WTC11 (cell line): ENCODE results near the gene SCUBE1. TPM values are rescaled to one million over a fixed set of nuclear protein-coding genes. Genes with fewer than 3 reads are reported as not detected.

Experiments used
- ATAC-seq: fragments of 200-7000 bp; cut with Tn5 transposase; 2 replicates; pipeline ENCODE4 v1.10.0; 2021; ENCODE audit warnings: mild to moderate bottlenecking, moderate library complexity
- CTCF ChIA-PET: fragments of 300-600 bp; sonication (Branson Sonifier 250); formaldehyde crosslinking; loops from one replicate; lab custom pipeline; 2021; ENCODE audit warnings: antibody characterized with exemption; lab: Charles Lee
- POLR2A ChIA-PET: fragments of 350-600 bp; sonication (Branson Sonifier 250); formaldehyde crosslinking; loops from one replicate; lab custom pipeline; 2021; ENCODE audit warnings: antibody characterized with exemption; lab: Charles Lee
- DNase-seq: peaks from one replicate; pipeline ENCODE4 v3.0.0; 2021; ENCODE audit warnings: low spot score
- H3K27ac Mint-ChIP-seq: 2 replicates; pipeline ENCODE4 v1.8.0; 2021; ENCODE audit warnings: mixed read lengths
- H3K27me3 Mint-ChIP-seq: 2 replicates; pipeline ENCODE4 v1.8.0; 2021; ENCODE audit warnings: low read depth, mild to moderate bottlenecking, moderate library complexity, mixed read lengths
- H3K36me3 Mint-ChIP-seq: 2 replicates; pipeline ENCODE4 v1.8.0; 2021; ENCODE audit warnings: mixed read lengths
- H3K4me1 Mint-ChIP-seq: 2 replicates; pipeline ENCODE4 v1.8.0; 2022; ENCODE audit warnings: mixed read lengths
- H3K4me3 Mint-ChIP-seq: 2 replicates; pipeline ENCODE4 v1.8.0; 2021; ENCODE audit warnings: mild to moderate bottlenecking, moderate library complexity, mixed read lengths
- H3K9me3 Mint-ChIP-seq: 2 replicates; pipeline ENCODE4 v1.8.0; 2021; ENCODE audit warnings: mixed read lengths
- ATF1 ChIP-seq: sonication (generic); formaldehyde crosslinking; IDR thresholded peaks from 2 replicates; pipeline ENCODE4 v1.8.1; 2023; ENCODE audit warnings: mild to moderate bottlenecking, moderate library complexity, missing genetic modification reagents
- ATF3 ChIP-seq: sonication (generic); formaldehyde crosslinking; conservative IDR thresholded peaks from 2 replicates; pipeline ENCODE4 v1.8.1; 2022; ENCODE audit warnings: mild to moderate bottlenecking, missing genetic modification reagents
- EMX1 ChIP-seq: fragments of 250-450 bp; sonication (Bioruptor Pico); IDR thresholded peaks from 2 replicates; pipeline ENCODE4 v1.8.0; 2021; ENCODE audit warnings: mild to moderate bottlenecking
- FOXP4 ChIP-seq: sonication (generic); formaldehyde crosslinking; IDR thresholded peaks from 2 replicates; pipeline ENCODE4 v1.8.0; 2022; ENCODE audit warnings: mild to moderate bottlenecking, missing genetic modification reagents
- GRHL2 ChIP-seq: fragments of 250-450 bp; sonication (Bioruptor Pico); IDR thresholded peaks from 2 replicates; pipeline ENCODE4 v1.8.0; 2022; ENCODE audit warnings: mild to moderate bottlenecking, moderate library complexity; ENCODE audit not compliant: insufficient replicate concordance, severe bottlenecking
- JUN ChIP-seq: sonication (generic); formaldehyde crosslinking; IDR thresholded peaks from 2 replicates; pipeline ENCODE4 v1.8.0; 2023; ENCODE audit warnings: mild to moderate bottlenecking, missing genetic modification reagents
- MAX ChIP-seq: sonication (generic); formaldehyde crosslinking; IDR thresholded peaks from 2 replicates; pipeline ENCODE4 v1.8.0; 2022; ENCODE audit warnings: mild to moderate bottlenecking, missing genetic modification reagents
- MXD4 ChIP-seq: fragments of 250-450 bp; sonication (Bioruptor Pico); IDR thresholded peaks from 2 replicates; pipeline ENCODE4 v1.8.0; 2021; ENCODE audit warnings: mild to moderate bottlenecking, moderate library complexity, borderline replicate concordance
- NR3C1 ChIP-seq: sonication (generic); formaldehyde crosslinking; conservative IDR thresholded peaks from 2 replicates; pipeline ENCODE4 v1.8.1; 2023; ENCODE audit warnings: low read depth, mild to moderate bottlenecking, missing genetic modification reagents
- PRRX2 ChIP-seq: fragments of 250-450 bp; sonication (Bioruptor Pico); IDR thresholded peaks from 2 replicates; pipeline ENCODE4 v1.8.0; 2021; ENCODE audit warnings: mild to moderate bottlenecking
- SMAD3 ChIP-seq: sonication (generic); formaldehyde crosslinking; IDR thresholded peaks from 2 replicates; pipeline ENCODE4 v1.8.0; 2022; ENCODE audit warnings: missing genetic modification reagents, mild to moderate bottlenecking, borderline replicate concordance
- SMAD4 ChIP-seq: sonication (generic); formaldehyde crosslinking; IDR thresholded peaks from 2 replicates; pipeline ENCODE4 v1.8.0; 2022; ENCODE audit warnings: mild to moderate bottlenecking, missing genetic modification reagents
- TP53 ChIP-seq: sonication (generic); formaldehyde crosslinking; IDR thresholded peaks from 2 replicates; pipeline ENCODE4 v1.8.1; 2023; ENCODE audit warnings: mild to moderate bottlenecking, missing genetic modification reagents
- ZNF423 ChIP-seq: fragments of 250-450 bp; sonication (Bioruptor Pico); IDR thresholded peaks from 2 replicates; pipeline ENCODE4 v2.1.2; 2022; ENCODE audit warnings: mild to moderate bottlenecking, moderate library complexity
- ZNF425 ChIP-seq: fragments of 250-450 bp; sonication (Bioruptor Pico); conservative IDR thresholded peaks from 2 replicates; pipeline ENCODE4 v1.9.0; 2021; ENCODE audit warnings: mild to moderate bottlenecking
- ZNF532 ChIP-seq: fragments of 250-450 bp; sonication (Bioruptor Pico); IDR thresholded peaks from 2 replicates; pipeline ENCODE4 v1.9.0; 2021; ENCODE audit warnings: mild to moderate bottlenecking, borderline replicate concordance
- total RNA-seq: library from RNA; stranded (reverse); gene quantifications from 3 replicates; pipeline ENCODE4 v1.2.3, GENCODE V29; 2021

SCUBE1 gene
- total RNA-seq, 1 experiment from 2014 or later, result 6.9 TPM

GRCh38 chr22:43218786-43219185 lies 124.4 kb downstream of the SCUBE1 start:
- DNase-seq (no peak), ATAC-seq (no peak)
- peaks cover 15% of the 10 kb centered on the region for H3K4me1 Mint-ChIP-seq
- H3K9me3 Mint-ChIP-seq, result no peaks in the 10 kb centered on the region
- no peaks in the 10 kb centered on the region for H3K27me3 Mint-ChIP-seq
- H3K27ac Mint-ChIP-seq, result no peak overlapping the region; the same call in 1 of the 2 replicates
- CTCF ChIA-PET, result interaction anchor here (1.5 to 4.4 kb wide), 3 partner anchors 8 to 31 kb away, joined by 5 to 41 read pairs (median 6); partner anchors contain the start of gene TTLL12
- POLR2A ChIA-PET, result no interaction called here
- H3K36me3 Mint-ChIP-seq, result no peaks in the 10 kb centered on the region
- H3K4me3 Mint-ChIP-seq, result no peak overlapping the region
- TF ChIP-seq MAX (CRISPR knock-in tag), result no peak
- TF ChIP-seq EMX1, result no peak
- no peak for TF ChIP-seq ZNF425 (CRISPR knock-in tag)
- no peak for TF ChIP-seq ZNF423 (CRISPR knock-in tag)
- TF ChIP-seq ZNF532 (CRISPR knock-in tag), result no peak
- no peak for TF ChIP-seq PRRX2
- TF ChIP-seq ATF3 (CRISPR knock-in tag), result no peak
- TF ChIP-seq MXD4 (CRISPR knock-in tag), result no peak
- TF ChIP-seq FOXP4 (CRISPR knock-in tag), result no peak
- no peak for TF ChIP-seq TP53 (CRISPR knock-in tag)
- no peak for TF ChIP-seq NR3C1
- TF ChIP-seq GRHL2 (CRISPR knock-in tag), result no peak

GRCh38 chr22:43217285-43218030 lies 125.7 kb downstream of the SCUBE1 start:
- no peak for DNase-seq
- H3K36me3 Mint-ChIP-seq, result no peaks in the 10 kb centered on the region
- H3K4me3 Mint-ChIP-seq, result no peak overlapping the region
- H3K4me1 Mint-ChIP-seq, result peaks cover 22% of the 10 kb centered on the region
- H3K27ac Mint-ChIP-seq, result peak overlapping the region; percentile 29; the same call in 1 of the 2 replicates
- TF ChIP-seq MXD4 (CRISPR knock-in tag), result no peak
- no peak for TF ChIP-seq SMAD4 (CRISPR knock-in tag)
- TF ChIP-seq ATF1 (CRISPR knock-in tag), result no peak
- TF ChIP-seq SMAD3 (CRISPR knock-in tag), result no peak
- no peak for TF ChIP-seq JUN
- CTCF ChIA-PET, result interaction anchor here (0.8 to 4.4 kb wide), 2 partner anchors 10 to 14 kb away, joined by 4 to 41 read pairs; no protein-coding TSS in a partner anchor
- H3K9me3 Mint-ChIP-seq, result no peaks in the 10 kb centered on the region
- no peaks in the 10 kb centered on the region for H3K27me3 Mint-ChIP-seq
- POLR2A ChIA-PET, result interaction anchor here (0.6 kb wide), 1 partner anchor 33 kb away, joined by 3 read pairs; no protein-coding TSS in a partner anchor
- peak; percentile 57 for ATAC-seq
